ENCODE measurements around the gene PTMS. TPM values are rescaled to one million over a fixed set of nuclear protein-coding genes. Genes with fewer than 3 reads are reported as not detected.
A peak's percentile ranks its signal among the peaks of the same experiment; 100 is the strongest.

PTMS gene
- total RNA-seq, 1 experiment from 2014 or later, result 105 TPM

GRCh38 chr12:6787309-6787708, 21.1 kb downstream of the PTMS start:
- no peak for DNase-seq (ENCODE audit: low spot score)

GRCh38 chr12:6788972-6789924, 23.1 kb downstream of the PTMS start, which contains the start of gene CD4:
TSS of gene CD4 (plus strand) at chr12:6789528. CDS start at chr12:6800139, 10,611 bp downstream.
- DNase-seq (ENCODE audit: low spot score), result peak; percentile 53

- DNase-seq (ENCODE audit: low spot score), result no peak
Observed at GRCh38 chr12:6790496-6791150, 24.5 kb downstream of the PTMS start.

GRCh38 chr12:6791931-6792520, 25.9 kb downstream of the PTMS start:
- DNase-seq (ENCODE audit: low spot score), result no peak

- no peak for DNase-seq (ENCODE audit: low spot score)
Observed at GRCh38 chr12:6792522-6793201, 26.5 kb downstream of the PTMS start.

- DNase-seq (ENCODE audit: low spot score), result no peak
Observed at GRCh38 chr12:6795088-6795487, 28.9 kb downstream of the PTMS start.

GRCh38 chr12:6796576-6796975, 30.4 kb downstream of the PTMS start:
- DNase-seq (ENCODE audit: low spot score), result no peak

- no peak for DNase-seq (ENCODE audit: low spot score)
Observed at GRCh38 chr12:6799147-6799546, 33.0 kb downstream of the PTMS start.

GRCh38 chr12:6807170-6807569, 41.0 kb downstream of the PTMS start:
- DNase-seq (ENCODE audit: low spot score), result no peak

- DNase-seq (ENCODE audit: low spot score), result no peak
Observed at GRCh38 chr12:6809056-6809455, 42.9 kb downstream of the PTMS start.

- DNase-seq (ENCODE audit: low spot score), result no peak
Observed at GRCh38 chr12:6810758-6811157, 44.6 kb downstream of the PTMS start.

GRCh38 chr12:6813363-6813762, 47.2 kb downstream of the PTMS start:
- no peak for DNase-seq (ENCODE audit: low spot score)

- DNase-seq (ENCODE audit: low spot score), result no peak
Observed at GRCh38 chr12:6816598-6816997, 50.4 kb downstream of the PTMS start.

GRCh38 chr12:6817098-6817497, 50.9 kb downstream of the PTMS start:
- no peak for DNase-seq (ENCODE audit: low spot score)

GRCh38 chr12:6817662-6818157, 51.5 kb downstream of the PTMS start:
- DNase-seq (ENCODE audit: low spot score), result no peak

- DNase-seq (ENCODE audit: low spot score), result no peak
Observed at GRCh38 chr12:6818222-6818621, 52.1 kb downstream of the PTMS start.

- no peak for DNase-seq (ENCODE audit: low spot score)
Observed at GRCh38 chr12:6818645-6819044, 52.5 kb downstream of the PTMS start.

GRCh38 chr12:6819106-6820030, 53.2 kb downstream of the PTMS start:
- no peak for DNase-seq (ENCODE audit: low spot score)

- no peak for DNase-seq (ENCODE audit: low spot score)
Observed at GRCh38 chr12:6820166-6820565, 54.0 kb downstream of the PTMS start.

Data from HT-29 (cell line).